ENCODE data around the gene FBXO42.

- no peak for TF ChIP-seq CTCF (IDR thresholded peaks at IDR 0.05; ENCODE audit: insufficient read depth, low read depth, low read length)
- TF ChIP-seq EZH2 (IDR thresholded peaks at IDR 0.05; ENCODE audit: insufficient read depth, low read length) = no peak
Measured at GRCh38 chr1:16232316-16232710, 120.0 kb downstream of the FBXO42 start.

Data from astrocyte (in vitro differentiated cells and primary cell).